Endodermal cell (in vitro differentiated cells): ENCODE measurements around the gene CDK2AP2. TPM values are rescaled to one million over a fixed set of nuclear protein-coding genes. Genes with fewer than 3 reads are reported as not detected.
"Not testable (repeated sequence)": the region's sequence is repeated elsewhere in the genome, so short reads cannot be mapped to it uniquely, and the experiment has no call there.

Source experiments
- DNase-seq: peaks from one replicate; pipeline ENCODE4 v3.0.0-alpha.2; 2017
- H3K27ac ChIP-seq: 2 replicates; pipeline ENCODE4 v1.5.1; 2013; ENCODE audit warnings: mild to moderate bottlenecking, low read depth, low read length, moderate library complexity
- H3K27me3 ChIP-seq: 2 replicates; pipeline ENCODE4 v1.6.1; 2013; ENCODE audit warnings: mild to moderate bottlenecking, low read length, moderate library complexity; ENCODE audit not compliant: insufficient read depth, control insufficient read depth, poor library complexity, severe bottlenecking
- H3K36me3 ChIP-seq: 2 replicates; pipeline ENCODE4 v1.7.0; 2013; ENCODE audit warnings: mild to moderate bottlenecking, low read length, moderate library complexity; ENCODE audit not compliant: control insufficient read depth, insufficient read depth
- H3K4me1 ChIP-seq: one replicate; pipeline ENCODE4 v1.7.0; 2013; ENCODE audit warnings: low read length; ENCODE audit not compliant: control insufficient read depth, insufficient read depth
- H3K4me3 ChIP-seq: 2 replicates; pipeline ENCODE4 v1.5.1; 2013; ENCODE audit warnings: mild to moderate bottlenecking, low read length, moderate library complexity
- H3K9ac ChIP-seq: 2 replicates; pipeline ENCODE4 v1.6.1; 2013; ENCODE audit warnings: mild to moderate bottlenecking, low read length, moderate library complexity; ENCODE audit not compliant: poor library complexity, severe bottlenecking; ENCODE audit errors: extremely low read depth
- H3K9me3 ChIP-seq: 2 replicates; pipeline ENCODE4 v1.6.1; 2013; ENCODE audit warnings: mild to moderate bottlenecking, low read length, moderate library complexity; ENCODE audit not compliant: control insufficient read depth
- H3K27ac Mint-ChIP-seq: 2 replicates; pipeline ENCODE4 v1.8.0; 2020; ENCODE audit warnings: mixed read lengths
- H3K27me3 Mint-ChIP-seq: 2 replicates; pipeline ENCODE4 v1.8.0; 2021; ENCODE audit warnings: mild to moderate bottlenecking, mixed read lengths; ENCODE audit not compliant: insufficient read depth
- H3K36me3 Mint-ChIP-seq: 2 replicates; pipeline ENCODE4 v1.8.0; 2020; ENCODE audit warnings: low read depth, mixed read lengths
- H3K4me1 Mint-ChIP-seq: 2 replicates; pipeline ENCODE4 v1.8.0; 2020; ENCODE audit warnings: mixed read lengths
- H3K4me3 Mint-ChIP-seq: 2 replicates; pipeline ENCODE4 v1.8.0; 2020; ENCODE audit warnings: mild to moderate bottlenecking, moderate library complexity, mixed read lengths
- H3K9me3 Mint-ChIP-seq: 2 replicates; pipeline ENCODE4 v1.8.0; 2020; ENCODE audit warnings: mild to moderate bottlenecking, mixed read lengths
- CTCF ChIP-seq: fragments of 200-600 bp; sonication (generic); conservative IDR thresholded peaks from 2 replicates; pipeline ENCODE4 v1.5.0; 2021; ENCODE audit warnings: antibody characterized with exemption, mild to moderate bottlenecking
- WGBS, 2 experiments: methylation state at CpG; one replicate each; pipeline versions ENCODE4 v1.1.5 to v1.1.7; 2013; ENCODE audit warnings: missing lambda C conversion rate in 2 of 2, mixed read lengths in 1 of 2; ENCODE audit not compliant: insufficient coverage in 1 of 2, insufficient read length in 1 of 2; 5-methylcytosine and 5-hydroxymethylcytosine counted together
- total RNA-seq, 2 donors: library from RNA; stranded (reverse); fragmentation: NEBNext Ultra II Directional in 1 of 2; extraction: Animal tissue kit (Norgen Biotek cat#: 25700) in 1 of 2; gene quantifications; 2 replicates in 1 of 2; 3 replicates in 1 of 2; pipeline ENCODE4 v1.2.1, GENCODE V29; 2021

The CDK2AP2 gene
- total RNA-seq, 2 donors from 2014 or later: 30.6 to 47.6 TPM

GRCh38 chr11:67482275-67482826, 25.6 kb downstream of the CDK2AP2 start:
- H3K4me1 Mint-ChIP-seq: peaks cover 3% of the 10 kb centered on the region
- peaks cover 2% of the 10 kb centered on the region for H3K36me3 Mint-ChIP-seq
- Histone ChIP-seq H3K9me3 (no peaks in the 10 kb centered on the region), H3K9ac (peak overlapping the region; percentile 35), H3K4me3 (peak overlapping the region; percentile 85), H3K27ac (no peak overlapping the region), H3K4me1 (no peaks in the 10 kb centered on the region), H3K27me3 (no peaks in the 10 kb centered on the region), H3K36me3 (no peaks in the 10 kb centered on the region)
- peak overlapping the region; percentile 78 for H3K27ac Mint-ChIP-seq
- DNase-seq: no peak
- H3K27me3 Mint-ChIP-seq: peaks cover 24% of the 10 kb centered on the region
- peaks cover 6% of the 10 kb centered on the region for H3K9me3 Mint-ChIP-seq
- peak overlapping the region; percentile 70 for H3K4me3 Mint-ChIP-seq
- no peak for TF ChIP-seq CTCF
- 83 to 94% methylated on average over 10 to 19 of the region's 19 CpGs for WGBS, 2 experiments

DNA sequence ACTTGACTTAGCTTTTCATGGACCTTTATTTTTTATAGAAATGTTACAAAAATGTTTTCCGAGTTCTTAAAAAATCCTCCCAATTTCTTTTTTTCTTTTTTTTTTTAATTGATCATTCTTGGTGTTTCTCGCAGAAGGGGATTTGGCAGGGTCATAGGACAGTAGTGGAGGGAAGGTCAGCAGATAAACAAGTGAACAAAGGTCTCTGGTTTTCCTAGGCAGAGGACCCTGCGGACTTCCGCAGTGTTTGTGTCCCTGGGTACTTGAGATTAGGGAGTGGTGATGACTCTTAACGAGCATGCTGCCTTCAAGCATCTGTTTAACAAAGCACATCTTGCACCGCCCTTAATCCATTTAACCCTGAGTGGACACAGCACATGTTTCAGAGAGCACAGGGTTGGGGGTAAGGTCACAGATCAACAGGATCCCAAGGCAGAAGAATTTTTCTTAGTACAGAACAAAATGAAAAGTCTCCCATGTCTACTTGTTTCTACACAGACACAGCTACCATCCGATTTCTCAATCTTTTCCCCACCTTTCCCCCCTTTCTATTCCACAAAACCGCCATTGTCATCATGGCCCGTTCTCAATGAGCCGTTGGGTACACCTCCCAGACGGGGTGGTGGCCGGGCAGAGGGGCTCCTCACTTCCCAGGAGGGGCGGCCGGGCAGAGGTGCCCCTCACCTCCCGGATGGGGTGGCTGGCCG, 30.5 kb downstream of the CDK2AP2 start:
- not testable (repeated sequence) for H3K4me3 Mint-ChIP-seq, DNase-seq, H3K36me3 Mint-ChIP-seq, H3K27ac Mint-ChIP-seq, H3K27me3 ChIP-seq, H3K9me3 ChIP-seq, H3K27me3 Mint-ChIP-seq, H3K9ac ChIP-seq, H3K36me3 ChIP-seq, H3K4me1 ChIP-seq, H3K4me1 Mint-ChIP-seq, H3K27ac ChIP-seq, H3K4me3 ChIP-seq
- WGBS, 2 experiments: 90 to 97% methylated on average over 3 to 12 of the region's 16 CpGs
- peaks cover 14% of the 10 kb centered on the region for H3K9me3 Mint-ChIP-seq

DNA sequence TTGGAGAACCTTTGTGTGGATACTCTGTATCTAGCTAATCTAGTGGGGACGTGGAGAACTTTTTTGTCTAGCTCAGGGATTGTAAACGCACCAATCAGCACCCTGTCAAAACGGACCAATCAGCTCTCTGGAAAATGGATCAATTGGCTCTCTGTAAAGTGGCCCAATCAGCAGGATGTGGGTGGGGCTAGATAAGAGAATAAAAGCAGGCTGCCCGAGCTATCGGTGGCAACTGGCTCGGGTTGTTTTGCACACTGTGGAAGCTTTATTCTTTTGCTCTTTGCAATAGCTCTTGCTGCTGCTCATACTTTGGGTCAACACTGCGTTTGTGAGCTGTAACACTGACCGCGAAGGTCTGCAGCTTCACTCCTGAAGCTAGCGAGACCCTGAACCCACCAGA, 31.3 kb downstream of the CDK2AP2 start:
- H3K27me3 ChIP-seq, DNase-seq, H3K4me3 ChIP-seq, H3K27me3 Mint-ChIP-seq, H3K36me3 Mint-ChIP-seq, H3K4me3 Mint-ChIP-seq, H3K9me3 ChIP-seq, H3K36me3 ChIP-seq, H3K4me1 Mint-ChIP-seq, H3K27ac ChIP-seq, H3K27ac Mint-ChIP-seq, H3K9ac ChIP-seq, H3K4me1 ChIP-seq: not testable (repeated sequence)
- peaks cover 14% of the 10 kb centered on the region for H3K9me3 Mint-ChIP-seq
- WGBS, 2 experiments: 87 to 96% methylated on average over 9 to 10 of the region's 10 CpGs

DNA sequence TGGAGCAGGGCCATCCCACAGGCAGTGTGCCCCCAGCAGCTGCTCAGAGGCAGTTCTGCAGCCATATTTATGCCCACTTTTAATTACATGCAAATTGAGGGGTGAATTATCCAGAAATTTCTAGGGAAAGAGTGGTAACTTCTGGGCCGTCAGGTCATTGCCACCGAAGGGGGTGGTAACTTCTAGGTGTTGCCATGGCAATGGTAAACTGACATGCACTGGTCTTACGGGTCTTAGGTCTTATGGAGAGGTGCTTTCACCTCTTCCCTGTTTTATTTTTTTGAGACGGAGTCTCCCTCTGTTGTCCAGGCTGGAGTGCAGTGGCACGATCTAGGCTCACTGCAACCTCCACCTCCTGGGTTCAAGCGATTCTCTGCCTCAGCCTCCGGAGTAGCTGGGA, 35.1 kb downstream of the CDK2AP2 start:
- Histone ChIP-seq H3K4me1 (no peaks in the 10 kb centered on the region), H3K27me3 (no peaks in the 10 kb centered on the region), H3K27ac (no peak overlapping the region), H3K4me3 (no peak overlapping the region), H3K9ac (no peak overlapping the region), H3K36me3 (no peaks in the 10 kb centered on the region), H3K9me3 (no peaks in the 10 kb centered on the region)
- peak; percentile 45 for DNase-seq
- Mint-ChIP-seq H3K36me3 (no peaks in the 10 kb centered on the region), H3K4me3 (no peak overlapping the region), H3K27ac (no peak overlapping the region), H3K27me3 (no peaks in the 10 kb centered on the region), H3K9me3 (peaks cover 12% of the 10 kb centered on the region), H3K4me1 (peaks cover 6% of the 10 kb centered on the region)
- no peak for TF ChIP-seq CTCF
- WGBS, 2 experiments: 68 to 91% methylated on average over 5 to 7 of the region's 7 CpGs
